ENCODE data around the gene ROR2.
A peak's percentile ranks its signal among the peaks of the same experiment; 100 is the strongest.

Gene ROR2

GRCh38 chr9:91735049-91735448 lies 215.0 kb downstream of the ROR2 start:
- TF ChIP-seq, protein P1, sequence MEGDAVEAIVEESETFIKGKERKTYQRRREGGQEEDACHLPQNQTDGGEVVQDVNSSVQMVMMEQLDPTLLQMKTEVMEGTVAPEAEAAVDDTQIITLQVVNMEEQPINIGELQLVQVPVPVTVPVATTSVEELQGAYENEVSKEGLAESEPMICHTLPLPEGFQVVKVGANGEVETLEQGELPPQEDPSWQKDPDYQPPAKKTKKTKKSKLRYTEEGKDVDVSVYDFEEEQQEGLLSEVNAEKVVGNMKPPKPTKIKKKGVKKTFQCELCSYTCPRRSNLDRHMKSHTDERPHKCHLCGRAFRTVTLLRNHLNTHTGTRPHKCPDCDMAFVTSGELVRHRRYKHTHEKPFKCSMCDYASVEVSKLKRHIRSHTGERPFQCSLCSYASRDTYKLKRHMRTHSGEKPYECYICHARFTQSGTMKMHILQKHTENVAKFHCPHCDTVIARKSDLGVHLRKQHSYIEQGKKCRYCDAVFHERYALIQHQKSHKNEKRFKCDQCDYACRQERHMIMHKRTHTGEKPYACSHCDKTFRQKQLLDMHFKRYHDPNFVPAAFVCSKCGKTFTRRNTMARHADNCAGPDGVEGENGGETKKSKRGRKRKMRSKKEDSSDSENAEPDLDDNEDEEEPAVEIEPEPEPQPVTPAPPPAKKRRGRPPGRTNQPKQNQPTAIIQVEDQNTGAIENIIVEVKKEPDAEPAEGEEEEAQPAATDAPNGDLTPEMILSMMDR (IDR thresholded peaks at IDR 0.05), result no peak

- TF ChIP-seq, protein P1 (IDR thresholded peaks at IDR 0.05), result peak; percentile 99
Measured at GRCh38 chr9:91734371-91734981, 215.6 kb downstream of the ROR2 start.

DNA sequence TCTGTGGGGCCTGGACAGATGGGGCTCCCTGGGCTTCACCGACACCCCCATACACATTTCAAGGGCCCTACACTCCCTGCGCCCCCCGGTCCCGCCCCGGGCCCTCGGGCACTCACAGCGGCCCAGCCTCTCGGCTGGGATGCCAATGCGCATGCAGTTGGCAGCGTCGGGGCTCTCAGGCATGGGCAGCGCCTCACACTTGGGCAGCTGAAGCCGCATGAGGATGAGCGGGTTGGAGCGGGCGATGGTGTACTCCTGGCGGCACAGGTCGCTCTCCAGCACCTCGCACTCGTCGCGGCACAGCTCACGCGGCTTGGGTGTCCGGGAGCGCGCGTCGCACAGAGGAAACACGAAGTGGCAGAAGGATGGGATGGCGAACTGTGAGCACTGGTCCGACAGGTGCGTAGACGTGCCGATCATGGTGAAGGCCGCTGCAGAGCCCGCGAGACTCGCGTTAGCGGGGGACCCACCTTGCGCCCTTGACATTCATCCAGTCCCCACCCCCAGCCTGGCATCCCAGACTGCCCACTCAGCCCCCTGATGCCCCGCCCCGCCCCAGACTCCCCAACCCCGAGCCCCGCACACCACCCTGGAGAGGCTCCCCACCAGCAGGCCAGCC lies 216.9 kb downstream of the ROR2 start:
- TF ChIP-seq, protein P1 (IDR thresholded peaks at IDR 0.05), result no peak

DNA sequence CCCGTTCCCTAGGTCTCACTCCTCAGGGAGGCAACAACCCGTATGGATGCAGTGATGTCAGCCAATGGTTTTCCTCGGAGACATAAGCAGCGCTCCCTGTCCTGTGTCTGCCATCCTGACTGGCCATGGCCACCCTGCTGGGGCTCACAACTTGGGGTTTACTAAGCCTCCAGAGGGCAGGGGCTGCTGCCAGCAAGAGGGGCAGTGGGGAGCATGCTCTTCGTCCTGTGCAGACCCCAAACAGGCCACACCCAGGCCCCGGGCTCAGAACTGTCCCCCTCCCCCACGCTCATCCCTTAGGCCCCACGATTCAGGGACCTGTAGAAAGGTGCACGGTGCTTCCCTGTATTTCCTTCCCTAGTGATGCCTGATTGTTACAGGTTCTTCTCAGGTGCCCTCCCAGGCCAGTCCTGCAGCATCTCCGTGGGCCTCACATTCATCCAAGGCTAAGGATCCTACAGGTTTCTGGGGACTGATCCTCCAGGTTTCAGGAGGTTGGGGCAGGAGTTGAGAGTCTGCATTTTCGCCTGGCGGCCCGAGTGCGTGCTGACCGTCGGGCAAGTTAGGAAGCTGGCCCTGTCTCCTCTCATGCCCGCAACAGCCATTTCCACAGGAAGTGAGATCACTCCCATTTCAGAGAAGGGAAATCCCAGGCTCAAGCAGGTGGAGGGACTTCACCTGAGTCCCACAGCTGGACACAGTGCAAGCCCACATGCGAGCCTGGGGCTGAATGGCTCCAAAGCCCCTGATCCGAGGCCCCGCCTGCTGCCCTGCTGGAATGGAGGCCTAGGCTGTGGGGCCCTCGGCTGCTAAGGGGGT lies 217.6 kb downstream of the ROR2 start:
- TF ChIP-seq, protein P1 (IDR thresholded peaks at IDR 0.05), result no peak

DNA sequence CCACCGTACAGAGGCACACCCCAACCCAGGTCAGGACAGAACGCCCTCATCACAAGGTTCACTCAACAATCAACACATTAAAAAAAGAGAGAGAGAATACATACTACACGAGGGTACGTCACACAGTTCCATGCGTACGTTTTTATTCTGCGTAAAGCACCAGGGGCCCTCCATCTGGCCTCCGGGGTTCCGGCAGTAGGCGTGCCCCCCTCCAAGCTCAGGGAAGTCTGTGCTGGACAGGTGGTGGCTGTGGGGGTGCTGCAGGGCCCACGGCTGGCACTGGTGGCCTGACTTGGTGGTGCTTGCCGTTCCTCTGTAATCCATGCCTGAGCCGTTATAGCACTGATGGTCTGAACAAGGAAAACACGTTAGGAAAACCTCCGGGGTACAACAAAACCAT lies 219.2 kb downstream of the ROR2 start:
- TF ChIP-seq, protein P1 (IDR thresholded peaks at IDR 0.05), result no peak

GRCh38 chr9:91729558-91729842 lies 220.5 kb downstream of the ROR2 start:
- TF ChIP-seq, protein P1 (IDR thresholded peaks at IDR 0.05), result no peak

DNA sequence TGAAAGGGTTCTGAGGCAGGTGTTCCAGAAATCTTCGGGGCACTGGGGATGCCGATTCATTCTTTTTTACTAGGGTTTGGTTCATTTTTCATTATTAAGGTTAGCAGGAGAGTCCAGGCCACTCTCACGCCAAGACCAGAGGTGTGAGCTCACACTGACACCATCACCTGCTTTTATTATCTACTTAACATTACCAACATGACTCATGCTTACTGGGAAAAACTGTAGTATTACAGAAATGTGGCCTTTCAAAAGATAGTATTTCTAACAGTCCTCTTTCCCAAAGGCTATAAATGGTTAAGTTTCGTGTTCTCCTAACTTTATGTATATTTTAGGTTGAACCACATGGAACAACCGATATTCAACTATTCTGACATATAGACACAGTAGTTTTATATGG lies 222.1 kb downstream of the ROR2 start:
- TF ChIP-seq, protein P1 (IDR thresholded peaks at IDR 0.05), result no peak
